HCEC 1CT (cell line): ENCODE results near the gene MITF.

Source experiments
- DNase-seq: peaks from one replicate; pipeline ENCODE4 v3.0.0-alpha.2; 2017

Gene MITF

GRCh38 chr3:69729147-69729919 is 9.9 kb upstream of the MITF start:
- DNase-seq = no peak

- no peak for DNase-seq
Measured at GRCh38 chr3:69731080-69731479, 8.2 kb upstream of the MITF start.

- no peak for DNase-seq
Measured at GRCh38 chr3:69735893-69736292, 3.4 kb upstream of the MITF start.

- DNase-seq = no peak
Measured at GRCh38 chr3:69737392-69737791, 1.9 kb upstream of the MITF start.

- peak; percentile 53 for DNase-seq
Measured at GRCh38 chr3:69738315-69738714, 949 bp upstream of the MITF start.

GRCh38 chr3:69738859-69739203 is 433 bp upstream of the MITF start:
- DNase-seq = peak; percentile 12

- no peak for DNase-seq
Measured at GRCh38 chr3:69740103-69741021, 1.1 kb downstream of the MITF start.

- no peak for DNase-seq
Measured at GRCh38 chr3:69741032-69741767, 1.9 kb downstream of the MITF start.

GRCh38 chr3:69742391-69742790 is 3.1 kb downstream of the MITF start:
- no peak for DNase-seq

GRCh38 chr3:69743975-69744906 is 5.0 kb downstream of the MITF start:
- no peak for DNase-seq

GRCh38 chr3:69745505-69745904 is 6.2 kb downstream of the MITF start:
- no peak for DNase-seq

- DNase-seq = peak; percentile 54
Measured at GRCh38 chr3:69746119-69746518, 6.9 kb downstream of the MITF start.

GRCh38 chr3:69747511-69748258 is 8.4 kb downstream of the MITF start:
- peak; percentile 60 for DNase-seq

- peak; percentile 31 for DNase-seq
Measured at GRCh38 chr3:69748503-69748902, 9.2 kb downstream of the MITF start.

- peak; percentile 67 for DNase-seq
Measured at GRCh38 chr3:69749461-69749860, 10.2 kb downstream of the MITF start.

- DNase-seq = no peak
Measured at GRCh38 chr3:69750549-69750948, 11.3 kb downstream of the MITF start.

- DNase-seq = no peak
Measured at GRCh38 chr3:69751074-69751476, 11.8 kb downstream of the MITF start.

GRCh38 chr3:69752241-69752640 is 13.0 kb downstream of the MITF start:
- DNase-seq = no peak

- DNase-seq = no peak
Measured at GRCh38 chr3:69753179-69753775, 14.0 kb downstream of the MITF start.

GRCh38 chr3:69755795-69756194 is 16.5 kb downstream of the MITF start:
- no peak for DNase-seq
